Fibroblast of lung (primary cell): ENCODE data around the gene RAET1E.

Experiments
- EZH2 ChIP-seq: IDR thresholded peaks from 2 replicates; pipeline ENCODE4 v1.5.1; 2012; ENCODE audit warnings: low read length, control low read depth, mild to moderate bottlenecking; ENCODE audit errors: missing control alignments
- TF ChIP-seq, protein P1 (sequence below), 2 donors: IDR thresholded peaks in 1 of 2; conservative IDR thresholded peaks in 1 of 2; 1 replicate in 1 of 2; 2 replicates in 1 of 2; pipeline ENCODE4 v1.5.1; 2011 to 2012; ENCODE audit warnings: low read length in 2 of 2, control low read depth in 1 of 2, inconsistent platforms in 1 of 2, low read depth in 1 of 2, mild to moderate bottlenecking in 1 of 2

DNA sequence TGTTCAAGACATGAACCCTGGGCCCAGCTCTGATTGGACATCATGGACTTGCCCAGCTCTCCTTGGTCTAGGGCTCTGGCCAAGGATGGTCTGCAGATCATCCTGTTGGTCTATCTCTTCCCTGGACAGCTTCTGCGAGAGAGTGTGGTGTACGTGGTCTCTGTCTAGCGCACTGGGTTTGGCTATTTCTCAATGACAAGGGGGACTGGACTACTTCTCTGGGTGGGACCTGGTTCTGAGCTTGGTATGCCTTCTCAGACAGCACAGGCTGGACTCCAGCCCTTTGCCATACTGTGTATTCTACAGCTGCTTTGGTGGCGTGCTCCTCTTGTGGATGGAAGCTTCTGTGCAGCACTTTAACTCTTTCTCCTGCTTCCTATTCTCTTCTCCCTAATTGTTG, 8.5 kb upstream of the RAET1E start:
- TF ChIP-seq, protein P1, sequence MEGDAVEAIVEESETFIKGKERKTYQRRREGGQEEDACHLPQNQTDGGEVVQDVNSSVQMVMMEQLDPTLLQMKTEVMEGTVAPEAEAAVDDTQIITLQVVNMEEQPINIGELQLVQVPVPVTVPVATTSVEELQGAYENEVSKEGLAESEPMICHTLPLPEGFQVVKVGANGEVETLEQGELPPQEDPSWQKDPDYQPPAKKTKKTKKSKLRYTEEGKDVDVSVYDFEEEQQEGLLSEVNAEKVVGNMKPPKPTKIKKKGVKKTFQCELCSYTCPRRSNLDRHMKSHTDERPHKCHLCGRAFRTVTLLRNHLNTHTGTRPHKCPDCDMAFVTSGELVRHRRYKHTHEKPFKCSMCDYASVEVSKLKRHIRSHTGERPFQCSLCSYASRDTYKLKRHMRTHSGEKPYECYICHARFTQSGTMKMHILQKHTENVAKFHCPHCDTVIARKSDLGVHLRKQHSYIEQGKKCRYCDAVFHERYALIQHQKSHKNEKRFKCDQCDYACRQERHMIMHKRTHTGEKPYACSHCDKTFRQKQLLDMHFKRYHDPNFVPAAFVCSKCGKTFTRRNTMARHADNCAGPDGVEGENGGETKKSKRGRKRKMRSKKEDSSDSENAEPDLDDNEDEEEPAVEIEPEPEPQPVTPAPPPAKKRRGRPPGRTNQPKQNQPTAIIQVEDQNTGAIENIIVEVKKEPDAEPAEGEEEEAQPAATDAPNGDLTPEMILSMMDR (conservative IDR thresholded peaks at IDR 0.05 in 1 of 2, IDR thresholded peaks at IDR 0.05 in 1 of 2; ENCODE audit: low read depth in 1 of 2, low read length in 2 of 2): no peak
- TF ChIP-seq EZH2: no peak
